HEK293 (cell line): ENCODE measurements around the gene RPL26.
A peak's percentile ranks its signal among the peaks of the same experiment; 100 is the strongest.

ENCODE experiments used
- EGR2 ChIP-seq: fragments of 450-650 bp; formaldehyde crosslinking; IDR thresholded peaks from 2 replicates; pipeline ENCODE4 v1.5.1; 2016; ENCODE audit warnings: low read depth, missing biosample characterization, missing genetic modification characterization
- KLF17 ChIP-seq: fragments of 450-650 bp; formaldehyde crosslinking; IDR thresholded peaks from 2 replicates; pipeline ENCODE4 v1.5.1; 2016; ENCODE audit warnings: missing biosample characterization, missing genetic modification characterization
- PBX3 ChIP-seq: sonication (generic); formaldehyde crosslinking; IDR thresholded peaks from 2 replicates; pipeline ENCODE4 v1.8.1; 2022; ENCODE audit warnings: mild to moderate bottlenecking, moderate library complexity, missing genetic modification reagents
- REST ChIP-seq: fragments of 450-650 bp; formaldehyde crosslinking; IDR thresholded peaks from 2 replicates; pipeline ENCODE4 v1.5.1; 2016; ENCODE audit warnings: missing biosample characterization, missing genetic modification characterization
- TCF7L2 ChIP-seq: IDR thresholded peaks from 2 replicates; pipeline ENCODE4 v1.6.1; 2011; ENCODE audit warnings: low read depth, mild to moderate bottlenecking, inconsistent platforms, low read length, moderate library complexity, borderline replicate concordance
- ZEB2 ChIP-seq: fragments of 450-650 bp; formaldehyde crosslinking; IDR thresholded peaks from 2 replicates; pipeline ENCODE4 v1.5.1; 2016; ENCODE audit warnings: missing biosample characterization, missing genetic modification characterization
- ZNF10 ChIP-seq: fragments of 450-650 bp; formaldehyde crosslinking; IDR thresholded peaks from 2 replicates; pipeline ENCODE4 v1.5.1; 2017; ENCODE audit warnings: missing biosample characterization, missing genetic modification characterization
- ZNF138 ChIP-seq: fragments of 450-650 bp; formaldehyde crosslinking; IDR thresholded peaks from 2 replicates; pipeline ENCODE4 v1.5.1; 2016; ENCODE audit warnings: missing biosample characterization, missing genetic modification characterization, borderline replicate concordance
- ZNF140 ChIP-seq: fragments of 450-650 bp; formaldehyde crosslinking; IDR thresholded peaks from 2 replicates; pipeline ENCODE4 v1.5.1; 2016; ENCODE audit warnings: missing biosample characterization, missing genetic modification characterization
- ZNF155 ChIP-seq: fragments of 450-650 bp; formaldehyde crosslinking; IDR thresholded peaks from 2 replicates; pipeline ENCODE4 v1.5.1; 2016; ENCODE audit warnings: missing biosample characterization, missing genetic modification characterization
- ZNF18 ChIP-seq: fragments of 450-650 bp; formaldehyde crosslinking; IDR thresholded peaks from 2 replicates; pipeline ENCODE4 v1.5.1; 2016; ENCODE audit warnings: missing biosample characterization, missing genetic modification characterization
- ZNF214 ChIP-seq: fragments of 450-650 bp; formaldehyde crosslinking; IDR thresholded peaks from 2 replicates; pipeline ENCODE4 v1.5.1; 2017; ENCODE audit warnings: missing biosample characterization, mild to moderate bottlenecking, missing genetic modification characterization, borderline replicate concordance
- ZNF350 ChIP-seq: fragments of 450-650 bp; formaldehyde crosslinking; IDR thresholded peaks from 2 replicates; pipeline ENCODE4 v1.5.0; 2017; ENCODE audit warnings: missing biosample characterization, mild to moderate bottlenecking, missing genetic modification characterization
- ZNF529 ChIP-seq: fragments of 450-650 bp; formaldehyde crosslinking; IDR thresholded peaks from 2 replicates; pipeline ENCODE4 v1.5.1; 2017; ENCODE audit warnings: missing genetic modification characterization, missing biosample characterization; ENCODE audit not compliant: insufficient replicate concordance
- ZNF596 ChIP-seq: fragments of 450-650 bp; IDR thresholded peaks from 2 replicates; pipeline ENCODE4 v1.5.0; 2018; ENCODE audit warnings: missing biosample characterization, mild to moderate bottlenecking, missing genetic modification characterization, moderate library complexity
- ZNF677 ChIP-seq: fragments of 450-650 bp; IDR thresholded peaks from 2 replicates; pipeline ENCODE4 v1.5.0; 2018; ENCODE audit warnings: missing biosample characterization, mild to moderate bottlenecking, missing genetic modification characterization, moderate library complexity
- ZNF701 ChIP-seq: fragments of 450-650 bp; formaldehyde crosslinking; IDR thresholded peaks from 2 replicates; pipeline ENCODE4 v1.5.1; 2016; ENCODE audit warnings: missing biosample characterization, missing genetic modification characterization
- ZNF791 ChIP-seq: fragments of 450-650 bp; formaldehyde crosslinking; IDR thresholded peaks from 2 replicates; pipeline ENCODE4 v1.5.1; 2016; ENCODE audit warnings: missing biosample characterization, missing genetic modification characterization
- ZNF837 ChIP-seq: fragments of 450-650 bp; formaldehyde crosslinking; IDR thresholded peaks from 2 replicates; pipeline ENCODE4 v1.5.1; 2016; ENCODE audit warnings: missing biosample characterization, missing genetic modification characterization
- ZSCAN30 ChIP-seq: fragments of 450-650 bp; IDR thresholded peaks from 2 replicates; pipeline ENCODE4 v1.5.1; 2018; ENCODE audit warnings: missing biosample characterization, mild to moderate bottlenecking, missing genetic modification characterization, moderate library complexity
- ZXDB ChIP-seq: fragments of 450-650 bp; formaldehyde crosslinking; IDR thresholded peaks from 2 replicates; pipeline ENCODE4 v1.5.1; 2016; ENCODE audit warnings: missing biosample characterization, missing genetic modification characterization
- TF ChIP-seq, protein P1 (sequence below): fragments of 450-650 bp; formaldehyde crosslinking; IDR thresholded peaks from 2 replicates; pipeline ENCODE4; 2016; ENCODE audit warnings: missing biosample characterization, missing genetic modification characterization
- TF ChIP-seq, protein P2 (sequence below): fragments of 450-650 bp; formaldehyde crosslinking; IDR thresholded peaks from 2 replicates; pipeline ENCODE4 v1.5.1; 2016; ENCODE audit warnings: missing biosample characterization, missing genetic modification characterization
- TF ChIP-seq, protein P3 (sequence below): fragments of 450-650 bp; formaldehyde crosslinking; conservative IDR thresholded peaks from 2 replicates; pipeline ENCODE4 v1.5.1; 2016; ENCODE audit warnings: low read depth, missing biosample characterization, missing genetic modification characterization

Gene RPL26

DNA sequence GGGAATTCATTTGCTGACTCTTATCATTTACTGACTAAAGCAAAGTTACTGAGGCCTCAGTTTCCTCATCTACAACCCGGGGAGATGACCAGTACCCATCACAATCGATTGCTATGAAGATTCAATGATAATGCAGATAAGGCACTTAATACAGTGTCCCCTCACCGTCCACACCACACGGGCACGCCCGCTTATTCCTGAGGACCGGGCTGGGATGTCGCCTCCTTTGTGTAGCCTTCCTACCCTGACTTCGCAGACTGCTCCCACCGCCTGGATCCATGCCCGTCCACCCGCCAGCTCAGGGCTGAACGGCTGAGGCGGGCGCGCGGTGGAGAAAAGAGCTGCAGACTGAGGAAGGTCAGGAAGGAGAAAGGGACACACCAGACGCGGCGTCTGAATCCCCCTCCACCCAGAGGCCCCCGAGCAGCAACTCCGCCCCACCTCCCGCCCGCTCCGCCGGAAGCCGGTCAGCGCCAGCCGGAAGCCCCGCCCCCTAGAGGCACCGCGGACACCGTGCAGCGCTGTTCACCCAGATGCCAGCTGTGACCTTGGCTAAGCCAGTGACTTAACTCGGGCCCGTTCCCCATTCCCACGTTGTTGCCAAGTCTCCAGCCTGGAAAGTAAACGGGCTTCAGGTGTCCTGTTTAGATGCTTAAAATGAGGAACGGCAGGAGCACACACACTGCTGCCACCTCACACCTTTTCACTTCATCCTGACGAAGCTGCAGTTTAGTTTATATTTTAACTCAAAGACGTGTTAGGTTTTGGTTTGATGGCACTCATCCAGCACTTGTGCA lies 6.5 kb downstream of the RPL26 start, which contains the start of gene KRABD2 (continued):
- no peak for TF ChIP-seq ZNF214 (tag by site-specific recombination)
- TF ChIP-seq REST (tag by site-specific recombination), result peak; percentile 11; the same call in 1 of the 2 replicates
- peak; percentile 78 for TF ChIP-seq ZEB2 (tag by site-specific recombination)
- TF ChIP-seq ZNF529 (tag by site-specific recombination), result no peak
- no peak for TF ChIP-seq ZNF596
- TF ChIP-seq ZNF18 (tag by site-specific recombination), result peak; percentile 37; the same call in 1 of the 2 replicates
- TF ChIP-seq, protein P1, sequence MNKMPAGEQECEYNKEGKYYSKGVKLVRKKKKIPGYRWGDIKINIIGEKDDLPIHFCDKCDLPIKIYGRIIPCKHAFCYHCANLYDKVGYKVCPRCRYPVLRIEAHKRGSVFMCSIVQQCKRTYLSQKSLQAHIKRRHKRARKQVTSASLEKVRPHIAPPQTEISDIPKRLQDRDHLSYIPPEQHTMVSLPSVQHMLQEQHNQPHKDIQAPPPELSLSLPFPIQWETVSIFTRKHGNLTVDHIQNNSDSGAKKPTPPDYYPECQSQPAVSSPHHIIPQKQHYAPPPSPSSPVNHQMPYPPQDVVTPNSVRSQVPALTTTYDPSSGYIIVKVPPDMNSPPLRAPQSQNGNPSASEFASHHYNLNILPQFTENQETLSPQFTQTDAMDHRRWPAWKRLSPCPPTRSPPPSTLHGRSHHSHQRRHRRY (tag by site-specific recombination), result no peak
- no peak for TF ChIP-seq ZNF701
- no peak; the same call in 1 of the 2 replicates for TF ChIP-seq ZXDB
- no peak for TF ChIP-seq ZNF677 (tag by site-specific recombination)
- TF ChIP-seq, protein P2, sequence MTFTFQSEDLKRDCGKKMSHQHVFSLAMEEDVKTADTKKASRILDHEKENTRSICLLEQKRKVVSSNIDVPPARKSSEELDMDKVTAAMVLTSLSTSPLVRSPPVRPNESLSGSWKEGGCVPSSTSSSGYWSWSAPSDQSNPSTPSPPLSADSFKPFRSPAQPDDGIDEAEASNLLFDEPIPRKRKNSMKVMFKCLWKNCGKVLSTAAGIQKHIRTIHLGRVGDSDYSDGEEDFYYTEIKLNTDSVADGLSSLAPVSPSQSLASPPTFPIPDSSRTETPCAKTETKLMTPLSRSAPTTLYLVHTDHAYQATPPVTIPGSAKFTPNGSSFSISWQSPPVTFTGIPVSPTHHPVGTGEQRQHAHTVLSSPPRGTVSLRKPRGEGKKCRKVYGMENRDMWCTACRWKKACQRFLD (tag by site-specific recombination), result no peak
- no peak for TF ChIP-seq ZNF138 (tag by site-specific recombination)
- 0 out of 2 replicates have a peak, but pooled peaks have one; percentile 20 for TF ChIP-seq ZNF837
- TF ChIP-seq TCF7L2, result no peak
- peak; percentile 80 for TF ChIP-seq KLF17 (tag by site-specific recombination)
- TF ChIP-seq PBX3 (CRISPR knock-in tag), result peak; percentile 6; the same call in 1 of the 2 replicates
- no peak for TF ChIP-seq ZNF350 (tag by site-specific recombination)
- no peak for TF ChIP-seq ZNF155 (tag by site-specific recombination)
- TF ChIP-seq ZNF10 (tag by site-specific recombination), result 0 out of 2 replicates have a peak, but pooled peaks have one; percentile 9
- no peak for TF ChIP-seq EGR2 (tag by site-specific recombination)
- TF ChIP-seq ZNF791 (tag by site-specific recombination), result no peak
- 0 out of 2 replicates have a peak, but pooled peaks have one; percentile 57 for TF ChIP-seq ZSCAN30 (tag by site-specific recombination)
- no peak for TF ChIP-seq ZNF140 (tag by site-specific recombination)
- TF ChIP-seq, protein P3, sequence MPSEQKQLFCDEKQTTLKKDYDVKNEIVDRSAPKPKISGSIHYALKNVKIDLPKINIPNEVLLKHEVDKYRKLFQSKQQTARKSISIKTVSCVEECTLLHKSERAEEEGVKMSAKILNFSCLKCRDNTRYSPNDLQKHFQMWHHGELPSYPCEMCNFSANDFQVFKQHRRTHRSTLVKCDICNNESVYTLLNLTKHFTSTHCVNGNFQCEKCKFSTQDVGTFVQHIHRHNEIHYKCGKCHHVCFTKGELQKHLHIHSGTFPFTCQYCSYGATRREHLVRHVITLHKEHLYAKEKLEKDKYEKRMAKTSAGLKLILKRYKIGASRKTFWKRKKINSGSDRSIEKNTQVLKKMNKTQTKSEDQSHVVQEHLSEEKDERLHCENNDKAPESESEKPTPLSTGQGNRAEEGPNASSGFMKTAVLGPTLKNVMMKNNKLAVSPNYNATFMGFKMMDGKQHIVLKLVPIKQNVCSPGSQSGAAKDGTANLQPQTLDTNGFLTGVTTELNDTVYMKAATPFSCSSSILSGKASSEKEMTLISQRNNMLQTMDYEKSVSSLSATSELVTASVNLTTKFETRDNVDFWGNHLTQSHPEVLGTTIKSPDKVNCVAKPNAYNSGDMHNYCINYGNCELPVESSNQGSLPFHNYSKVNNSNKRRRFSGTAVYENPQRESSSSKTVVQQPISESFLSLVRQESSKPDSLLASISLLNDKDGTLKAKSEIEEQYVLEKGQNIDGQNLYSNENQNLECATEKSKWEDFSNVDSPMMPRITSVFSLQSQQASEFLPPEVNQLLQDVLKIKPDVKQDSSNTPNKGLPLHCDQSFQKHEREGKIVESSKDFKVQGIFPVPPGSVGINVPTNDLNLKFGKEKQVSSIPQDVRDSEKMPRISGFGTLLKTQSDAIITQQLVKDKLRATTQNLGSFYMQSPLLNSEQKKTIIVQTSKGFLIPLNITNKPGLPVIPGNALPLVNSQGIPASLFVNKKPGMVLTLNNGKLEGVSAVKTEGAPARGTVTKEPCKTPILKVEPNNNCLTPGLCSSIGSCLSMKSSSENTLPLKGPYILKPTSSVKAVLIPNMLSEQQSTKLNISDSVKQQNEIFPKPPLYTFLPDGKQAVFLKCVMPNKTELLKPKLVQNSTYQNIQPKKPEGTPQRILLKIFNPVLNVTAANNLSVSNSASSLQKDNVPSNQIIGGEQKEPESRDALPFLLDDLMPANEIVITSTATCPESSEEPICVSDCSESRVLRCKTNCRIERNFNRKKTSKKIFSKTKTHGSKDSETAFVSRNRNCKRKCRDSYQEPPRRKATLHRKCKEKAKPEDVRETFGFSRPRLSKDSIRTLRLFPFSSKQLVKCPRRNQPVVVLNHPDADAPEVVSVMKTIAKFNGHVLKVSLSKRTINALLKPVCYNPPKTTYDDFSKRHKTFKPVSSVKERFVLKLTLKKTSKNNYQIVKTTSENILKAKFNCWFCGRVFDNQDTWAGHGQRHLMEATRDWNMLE, result peak; percentile 47; the same call in 1 of the 2 replicates
